Hematopoietic multipotent progenitor cell treated with erythropoietin and hydrocortisone succinate and interleukin-3 and kit ligand, for 15 days (in vitro differentiated cells): ENCODE results near the gene BTD.

ENCODE experiments used
- DNase-seq: peaks from one replicate; pipeline ENCODE4 v3.0.0-alpha.2; 2015; ENCODE audit warnings: low spot score

The BTD gene

GRCh38 chr3:15667484-15667883 lies 65.9 kb downstream of the BTD start:
- DNase-seq = no peak

- no peak for DNase-seq
These were observed 72.0 kb downstream of the BTD start for GRCh38 chr3:15673536-15673935.

- DNase-seq = no peak
These were observed 74.7 kb downstream of the BTD start for GRCh38 chr3:15676259-15676658.

- DNase-seq = no peak
These were observed 77.8 kb downstream of the BTD start for GRCh38 chr3:15679306-15679705.

- no peak for DNase-seq
These were observed 80.1 kb downstream of the BTD start for GRCh38 chr3:15681668-15682067.

GRCh38 chr3:15682561-15683185 lies 81.1 kb downstream of the BTD start:
- no peak for DNase-seq

- no peak for DNase-seq
These were observed 81.7 kb downstream of the BTD start for GRCh38 chr3:15683253-15683652.

GRCh38 chr3:15685927-15686326 lies 84.4 kb downstream of the BTD start:
- no peak for DNase-seq

GRCh38 chr3:15690230-15690629 lies 88.7 kb downstream of the BTD start:
- no peak for DNase-seq

GRCh38 chr3:15690748-15691147 lies 89.2 kb downstream of the BTD start:
- no peak for DNase-seq

- no peak for DNase-seq
These were observed 91.8 kb downstream of the BTD start for GRCh38 chr3:15693355-15693754.

- no peak for DNase-seq
These were observed 93.1 kb downstream of the BTD start for GRCh38 chr3:15694628-15695027.
